SH-SY5Y (cell line): ENCODE data around the gene ZCCHC7.

Source experiments
- GATA2 ChIP-seq: IDR thresholded peaks from 2 replicates; pipeline ENCODE4 v1.6.1; 2011; ENCODE audit warnings: mild to moderate bottlenecking, low read depth, low read length
- GATA3 ChIP-seq: IDR thresholded peaks from 2 replicates; pipeline ENCODE4 v1.6.1; 2011; ENCODE audit warnings: low read depth, mild to moderate bottlenecking, low read length, moderate library complexity

GRCh38 chr9:37255944-37256862 lies 135.8 kb downstream of the ZCCHC7 start:
- no peak for TF ChIP-seq GATA2
- TF ChIP-seq GATA3 = no peak
